Parathyroid adenoma (tissue), 2 donors: Measurements from ENCODE around the gene DNAL4.

Experiments
- H2AFZ ChIP-seq: fragments of 300-600 bp; sonication (generic); one replicate; pipeline ENCODE4 v1.7.0; 2017; ENCODE audit warnings: antibody characterized with exemption, mild to moderate bottlenecking
- H3K27ac ChIP-seq: fragments of 300-600 bp; sonication (generic); one replicate; pipeline ENCODE4 v1.7.0; 2017
- H3K27me3 ChIP-seq: fragments of 300-600 bp; sonication (generic); one replicate; pipeline ENCODE4 v1.7.0; 2017; ENCODE audit warnings: low read length; ENCODE audit not compliant: control insufficient read depth, insufficient read depth
- H3K36me3 ChIP-seq: fragments of 300-600 bp; sonication (generic); one replicate; pipeline ENCODE4 v1.7.0; 2017; ENCODE audit warnings: low read length; ENCODE audit not compliant: control insufficient read depth, insufficient read depth
- H3K4me1 ChIP-seq: fragments of 300-600 bp; sonication (generic); one replicate; pipeline ENCODE4 v1.7.0; 2017; ENCODE audit warnings: control low read depth
- H3K4me2 ChIP-seq: fragments of 300-600 bp; sonication (generic); one replicate; pipeline ENCODE4 v1.7.0; 2017; ENCODE audit warnings: low read length
- H3K4me3 ChIP-seq: fragments of 300-600 bp; sonication (generic); one replicate; pipeline ENCODE4 v1.7.0; 2017; ENCODE audit warnings: low read depth, low read length
- H3K79me2 ChIP-seq: fragments of 300-600 bp; sonication (generic); one replicate; pipeline ENCODE4 v1.7.0; 2017; ENCODE audit warnings: control low read depth
- H3K9ac ChIP-seq: fragments of 300-600 bp; sonication (generic); one replicate; pipeline ENCODE4 v1.7.0; 2017; ENCODE audit warnings: mild to moderate bottlenecking
- H3K9me3 ChIP-seq: fragments of 300-600 bp; sonication (generic); one replicate; pipeline ENCODE4 v1.7.0; 2017; ENCODE audit warnings: low read length; ENCODE audit not compliant: control insufficient read depth
- CTCF ChIP-seq: fragments of 300-600 bp; sonication (generic); IDR thresholded peaks from one replicate; pipeline ENCODE4 v1.7.0; 2017; ENCODE audit warnings: antibody characterized with exemption, mild to moderate bottlenecking
- donor health status: primary hyperparathyroidism.

Gene DNAL4

GRCh38 chr22:38793721-38794466 is at the start of gene DNAL4:
DNAL4 (minus strand) TSS chr22:38794143; CDS start chr22:38782731, 11,412 bp downstream.
- no peaks in the 10 kb centered on the region for H3K79me2 ChIP-seq
- H3K9ac ChIP-seq = peak within 1 kb of the TSS; percentile 76
- no peak for TF ChIP-seq CTCF
- H3K27me3 ChIP-seq = no peaks in the 10 kb centered on the region
- peaks cover 4% of the 10 kb centered on the region for H3K4me1 ChIP-seq
- no peaks in the 10 kb centered on the region for H3K36me3 ChIP-seq
- peak within 1 kb of the TSS; percentile 82 for H2AFZ ChIP-seq
- H3K4me3 ChIP-seq = peak within 1 kb of the TSS; percentile 92
- H3K9me3 ChIP-seq = no peaks in the 10 kb centered on the region
- H3K27ac ChIP-seq = peak within 1 kb of the TSS; percentile 75
- H3K4me2 ChIP-seq = peak within 1 kb of the TSS; percentile 90

GRCh38 chr22:38843201-38843656 is 49.3 kb upstream of the DNAL4 start:
- Histone ChIP-seq H3K9ac (no peak overlapping the region), H3K36me3 (no peaks in the 10 kb centered on the region), H3K79me2 (no peaks in the 10 kb centered on the region), H2AFZ (peak overlapping the region; percentile 65), H3K27me3 (no peaks in the 10 kb centered on the region), H3K27ac (no peak overlapping the region), H3K9me3 (no peaks in the 10 kb centered on the region), H3K4me1 (no peaks in the 10 kb centered on the region), H3K4me2 (peak overlapping the region; percentile 52), H3K4me3 (no peak overlapping the region)
- TF ChIP-seq CTCF = peak; percentile 20

- no peaks in the 10 kb centered on the region for H3K36me3 ChIP-seq
- H2AFZ ChIP-seq = peak overlapping the region; percentile 65
- H3K9ac ChIP-seq = no peak overlapping the region
- no peak overlapping the region for H3K4me3 ChIP-seq
- no peak overlapping the region for H3K27ac ChIP-seq
- H3K9me3 ChIP-seq = no peaks in the 10 kb centered on the region
- no peaks in the 10 kb centered on the region for H3K79me2 ChIP-seq
- H3K4me1 ChIP-seq = no peaks in the 10 kb centered on the region
- peak overlapping the region; percentile 52 for H3K4me2 ChIP-seq
- TF ChIP-seq CTCF = no peak
- no peaks in the 10 kb centered on the region for H3K27me3 ChIP-seq
These were observed 48.7 kb upstream of the DNAL4 start for GRCh38 chr22:38842512-38843200.

GRCh38 chr22:38841635-38842034 is 47.7 kb upstream of the DNAL4 start:
- no peak overlapping the region for H3K4me3 ChIP-seq
- no peaks in the 10 kb centered on the region for H3K79me2 ChIP-seq
- no peak overlapping the region for H2AFZ ChIP-seq
- no peaks in the 10 kb centered on the region for H3K4me1 ChIP-seq
- H3K9me3 ChIP-seq = no peaks in the 10 kb centered on the region
- H3K36me3 ChIP-seq = no peaks in the 10 kb centered on the region
- no peak overlapping the region for H3K4me2 ChIP-seq
- H3K27ac ChIP-seq = no peak overlapping the region
- TF ChIP-seq CTCF = no peak
- no peaks in the 10 kb centered on the region for H3K27me3 ChIP-seq
- no peak overlapping the region for H3K9ac ChIP-seq
